ENCODE results near the gene GRIK4.

- TF ChIP-seq POLR2AphosphoS5 (IDR thresholded peaks at IDR 0.05; ENCODE audit: low read depth, low read length) (no peak), POLR2A (IDR thresholded peaks at IDR 0.05; ENCODE audit: low read depth, low read length) (no peak), TAF1 (IDR thresholded peaks at IDR 0.05; ENCODE audit: borderline replicate concordance, low read depth, low read length) (no peak)
These were observed 18.4 kb downstream of the GRIK4 start for GRCh38 chr11:120529911-120530310.

All from GM12892 (cell line).